ENCODE data around the gene HAPLN3.

DNA sequence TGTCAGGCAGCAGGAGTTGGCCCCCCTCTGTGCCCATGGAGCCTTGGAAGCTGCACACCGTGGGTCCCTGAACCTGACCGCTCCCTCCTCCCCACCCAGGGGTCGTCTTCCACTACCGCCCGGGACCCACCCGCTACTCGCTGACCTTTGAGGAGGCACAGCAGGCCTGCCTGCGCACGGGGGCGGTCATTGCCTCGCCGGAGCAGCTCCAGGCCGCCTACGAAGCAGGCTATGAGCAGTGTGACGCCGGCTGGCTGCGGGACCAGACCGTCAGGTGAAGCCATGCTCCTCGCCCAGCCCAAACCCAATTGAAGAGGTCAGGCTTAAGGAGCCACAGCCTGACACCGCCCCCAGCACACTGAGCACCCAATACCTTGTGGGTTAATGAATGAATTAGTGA, 48.2 kb downstream of the HAPLN3 start:
- TF ChIP-seq ZNF274 (IDR thresholded peaks at IDR 0.05; ENCODE audit: low read depth, low read length) (no peak), YY1 (IDR thresholded peaks at IDR 0.05; ENCODE audit: insufficient read depth, insufficient read length) (no peak)
